Calu3 (cell line): ENCODE measurements around the gene TAOK1. TPM values are rescaled to one million over a fixed set of nuclear protein-coding genes. Genes with fewer than 3 reads are reported as not detected.

Experiments used
- BruUV-seq: library from RNA; stranded (reverse); fragments of 400-500 nt; replicated peaks from 2 replicates; lab custom pipeline; 2021; lab: Mats Ljungman, UMichigan
- CTCF ChIA-PET: fragments of 300-600 bp; sonication (Branson Sonifier 250); formaldehyde crosslinking; loops from one replicate; lab custom pipeline; 2022; ENCODE audit warnings: antibody characterized with exemption; lab: Charles Lee
- DNase-seq: peaks from one replicate; pipeline ENCODE4 v3.0.0; 2022
- H3K27ac Mint-ChIP-seq: one replicate; pipeline ENCODE4 v1.8.0; 2022; ENCODE audit warnings: mixed read lengths; ENCODE audit not compliant: unreplicated experiment
- H3K27me3 Mint-ChIP-seq: one replicate; pipeline ENCODE4 v1.8.0; 2022; ENCODE audit warnings: mixed read lengths; ENCODE audit not compliant: unreplicated experiment
- H3K36me3 Mint-ChIP-seq: one replicate; pipeline ENCODE4 v1.8.0; 2022; ENCODE audit warnings: mild to moderate bottlenecking, moderate library complexity, mixed read lengths; ENCODE audit not compliant: insufficient read depth, unreplicated experiment
- H3K4me1 Mint-ChIP-seq: one replicate; pipeline ENCODE4 v1.8.0; 2022; ENCODE audit warnings: mild to moderate bottlenecking, low read depth, mixed read lengths; ENCODE audit not compliant: unreplicated experiment
- H3K4me3 Mint-ChIP-seq: one replicate; pipeline ENCODE4 v1.8.0; 2022; ENCODE audit warnings: mild to moderate bottlenecking, low read depth, moderate library complexity, mixed read lengths; ENCODE audit not compliant: unreplicated experiment
- H3K9me3 Mint-ChIP-seq: one replicate; pipeline ENCODE4 v1.8.0; 2022; ENCODE audit warnings: low read depth, mixed read lengths; ENCODE audit not compliant: unreplicated experiment
- CTCF ChIP-seq: fragments of 200-600 bp; IDR thresholded peaks from one replicate; pipeline ENCODE4 v1.8.0; 2022; ENCODE audit warnings: antibody characterized with exemption; ENCODE audit not compliant: unreplicated experiment
- intact Hi-C: fragments of 100-400 bp; cut with micrococcal nuclease; formaldehyde crosslinking; loops from one replicate; pipeline ENCODE4 v1.10.0; 2022; ENCODE audit not compliant: unreplicated experiment
- total RNA-seq: library from RNA; stranded (reverse); gene quantifications from 2 replicates; pipeline ENCODE4 v1.2.3, GENCODE V29; 2022

The TAOK1 gene
- total RNA-seq, 1 experiment from 2014 or later, result 78.1 TPM

- TF ChIP-seq CTCF, result no peak
- Mint-ChIP-seq H3K36me3 (peaks cover 33% of the 10 kb centered on the region), H3K4me3 (no peak overlapping the region), H3K9me3 (no peaks in the 10 kb centered on the region), H3K27ac (no peak overlapping the region), H3K4me1 (peaks cover 11% of the 10 kb centered on the region), H3K27me3 (no peaks in the 10 kb centered on the region)
- no peak for DNase-seq
- BruUV-seq, result no TSS peak
- CTCF ChIA-PET, result no interaction called here
- intact Hi-C loops, result no loop called here
Observed at GRCh38 chr17:29561554-29562517, 171.7 kb downstream of the TAOK1 start.

GRCh38 chr17:29562615-29563014 lies 172.5 kb downstream of the TAOK1 start:
- BruUV-seq, result no TSS peak
- H3K9me3 Mint-ChIP-seq, result no peaks in the 10 kb centered on the region
- TF ChIP-seq CTCF, result no peak
- peaks cover 41% of the 10 kb centered on the region for H3K36me3 Mint-ChIP-seq
- CTCF ChIA-PET, result no interaction called here
- no peak overlapping the region for H3K4me3 Mint-ChIP-seq
- H3K4me1 Mint-ChIP-seq, result peaks cover 4% of the 10 kb centered on the region
- H3K27ac Mint-ChIP-seq, result no peak overlapping the region
- DNase-seq, result no peak
- no peaks in the 10 kb centered on the region for H3K27me3 Mint-ChIP-seq
- intact Hi-C loops, result no loop called here

- no peak overlapping the region for H3K27ac Mint-ChIP-seq
- H3K27me3 Mint-ChIP-seq, result no peaks in the 10 kb centered on the region
- no peak for TF ChIP-seq CTCF
- H3K9me3 Mint-ChIP-seq, result no peaks in the 10 kb centered on the region
- DNase-seq, result no peak
- peaks cover 47% of the 10 kb centered on the region for H3K36me3 Mint-ChIP-seq
- CTCF ChIA-PET, result interaction anchor here (0.9 kb wide), 1 partner anchor 169 kb away, joined by 3 read pairs; no protein-coding TSS in a partner anchor
- no peak overlapping the region for H3K4me3 Mint-ChIP-seq
- intact Hi-C loops, result no loop called here
- BruUV-seq, result no TSS peak
- no peaks in the 10 kb centered on the region for H3K4me1 Mint-ChIP-seq
Observed at GRCh38 chr17:29563816-29564215, 173.7 kb downstream of the TAOK1 start.

- CTCF ChIA-PET, result interaction anchor here (0.7 to 2.4 kb wide), 6 partner anchors 9 to 196 kb away, joined by 3 to 12 read pairs (median 3); no protein-coding TSS in a partner anchor
- no peaks in the 10 kb centered on the region for H3K27me3 Mint-ChIP-seq
- H3K9me3 Mint-ChIP-seq, result no peaks in the 10 kb centered on the region
- peak overlapping the region; percentile 82 for H3K27ac Mint-ChIP-seq
- TSS peak; percentile 17 for BruUV-seq
- H3K4me3 Mint-ChIP-seq, result peak overlapping the region; percentile 85
- no peaks in the 10 kb centered on the region for H3K4me1 Mint-ChIP-seq
- intact Hi-C loops, result no loop called here
- H3K36me3 Mint-ChIP-seq, result peaks cover 56% of the 10 kb centered on the region
- TF ChIP-seq CTCF, result peak; percentile 43
- peak; percentile 59 for DNase-seq
Observed at GRCh38 chr17:29565643-29566472, 175.7 kb downstream of the TAOK1 start.
